T-helper 1 cell (primary cell): ENCODE results near the gene SNRPB.

Source experiments
- DNase-seq, 5 donors: peaks; one replicate each; pipeline ENCODE4 v3.0.0-alpha.2; 2012 to 2020

SNRPB gene

DNA sequence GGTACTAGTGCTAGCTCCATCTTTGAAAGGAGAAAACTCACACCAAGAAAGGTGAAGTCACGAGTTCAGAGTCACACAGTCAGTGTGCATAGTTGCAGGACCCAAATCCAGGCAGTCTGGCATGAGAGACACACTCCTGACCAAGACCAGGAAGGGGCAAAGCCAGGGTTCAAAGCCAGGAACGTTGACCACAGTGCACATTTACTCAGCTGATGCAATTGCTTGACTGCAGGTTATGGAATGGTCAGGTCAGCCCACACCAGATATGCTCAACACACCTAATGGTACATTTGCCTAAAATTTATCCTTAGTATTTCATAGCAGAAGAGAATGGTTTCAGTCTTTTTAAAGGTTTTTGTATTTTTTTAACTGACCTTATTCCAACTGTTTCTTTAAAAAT lies 52.2 kb downstream of the SNRPB start:
- no peak for DNase-seq

DNA sequence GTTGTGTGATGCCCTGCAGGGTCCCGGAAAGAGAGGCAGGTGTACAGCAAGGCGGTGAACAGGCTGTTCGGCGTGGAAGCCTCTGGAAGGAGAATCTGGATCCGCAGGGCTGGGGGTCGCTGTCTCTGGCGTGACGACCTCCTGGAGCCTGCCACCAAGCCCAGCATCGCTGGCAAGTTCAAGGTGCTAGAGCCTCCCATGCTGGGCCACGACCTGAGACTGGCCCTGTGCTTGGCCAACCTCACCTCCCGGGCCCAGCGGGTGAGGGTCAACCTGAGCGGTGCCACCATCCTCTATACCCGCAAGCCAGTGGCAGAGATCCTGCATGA lies 53.4 kb downstream of the SNRPB start:
- no peak for DNase-seq

DNA sequence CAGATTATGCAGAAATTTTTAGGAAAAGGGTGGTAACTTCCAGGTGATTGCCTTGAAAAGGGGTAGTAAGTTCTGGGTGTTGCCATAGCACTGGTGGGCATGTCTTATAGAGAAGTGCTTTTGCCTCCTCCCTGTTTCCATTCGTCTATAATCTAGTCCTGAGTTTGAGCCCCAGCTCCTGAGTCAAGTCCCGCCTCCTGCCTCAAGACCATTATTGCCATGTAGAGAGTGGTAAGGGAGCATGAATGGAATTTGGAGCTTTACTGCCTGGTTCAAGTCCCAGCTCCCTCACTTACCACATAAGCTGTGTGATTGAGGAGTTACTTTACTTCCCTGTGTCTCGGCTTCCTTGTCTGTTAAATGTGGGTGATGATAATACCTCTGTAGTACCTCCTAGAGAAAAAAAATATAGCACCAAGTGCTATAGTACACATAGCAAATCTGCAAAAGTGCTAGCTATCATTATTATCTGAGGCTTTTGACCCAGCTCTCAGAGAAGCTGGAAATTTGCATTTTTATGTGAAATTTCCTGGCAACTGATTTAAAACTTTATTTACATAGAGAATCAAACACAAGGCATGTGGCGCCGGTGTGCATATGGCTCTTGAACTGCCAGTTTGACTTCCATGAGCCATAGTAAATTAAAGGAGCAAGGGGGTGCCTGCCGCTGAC lies 53.9 kb downstream of the SNRPB start:
- no peak for DNase-seq
